Fibroblast of the aortic adventitia (primary cell): Measurements from ENCODE around the gene NEIL1. TPM values are rescaled to one million over a fixed set of nuclear protein-coding genes. Genes with fewer than 3 reads are reported as not detected.
"Not testable (repeated sequence)": the region's sequence is repeated elsewhere in the genome, so short reads cannot be mapped to it uniquely, and the experiment has no call there.

Experiments used
- DNase-seq: peaks from one replicate; pipeline ENCODE4 v3.0.0-alpha.2; 2010; ENCODE audit warnings: low read depth
- H3K4me3 ChIP-seq: 2 replicates; pipeline ENCODE4 v1.5.1; 2011; ENCODE audit warnings: low read depth, mild to moderate bottlenecking, control low read depth, low read length, moderate library complexity
- total RNA-seq: library from RNA; depleted of rRNA; stranded (reverse); fragments of >200 nt; gene quantifications from 2 replicates; pipeline ENCODE4 v1.2.3, GENCODE V29; 2012; ENCODE audit warnings: low replicate concordance
- TF ChIP-seq, protein P1 (sequence below): IDR thresholded peaks from 2 replicates; pipeline ENCODE4 v1.5.1; 2011; ENCODE audit warnings: mild to moderate bottlenecking, low read length, control low read depth, inconsistent platforms; ENCODE audit not compliant: insufficient read depth

Gene NEIL1
- total RNA-seq, 1 donor: 3.5 TPM

GRCh38 chr15:75367913-75368688 is 21.3 kb downstream of the NEIL1 start, which contains the start of gene MAN2C1:
MAN2C1 (minus strand) TSS chr15:75368607; CDS start chr15:75368583, 24 bp downstream.
- TF ChIP-seq, protein P1, sequence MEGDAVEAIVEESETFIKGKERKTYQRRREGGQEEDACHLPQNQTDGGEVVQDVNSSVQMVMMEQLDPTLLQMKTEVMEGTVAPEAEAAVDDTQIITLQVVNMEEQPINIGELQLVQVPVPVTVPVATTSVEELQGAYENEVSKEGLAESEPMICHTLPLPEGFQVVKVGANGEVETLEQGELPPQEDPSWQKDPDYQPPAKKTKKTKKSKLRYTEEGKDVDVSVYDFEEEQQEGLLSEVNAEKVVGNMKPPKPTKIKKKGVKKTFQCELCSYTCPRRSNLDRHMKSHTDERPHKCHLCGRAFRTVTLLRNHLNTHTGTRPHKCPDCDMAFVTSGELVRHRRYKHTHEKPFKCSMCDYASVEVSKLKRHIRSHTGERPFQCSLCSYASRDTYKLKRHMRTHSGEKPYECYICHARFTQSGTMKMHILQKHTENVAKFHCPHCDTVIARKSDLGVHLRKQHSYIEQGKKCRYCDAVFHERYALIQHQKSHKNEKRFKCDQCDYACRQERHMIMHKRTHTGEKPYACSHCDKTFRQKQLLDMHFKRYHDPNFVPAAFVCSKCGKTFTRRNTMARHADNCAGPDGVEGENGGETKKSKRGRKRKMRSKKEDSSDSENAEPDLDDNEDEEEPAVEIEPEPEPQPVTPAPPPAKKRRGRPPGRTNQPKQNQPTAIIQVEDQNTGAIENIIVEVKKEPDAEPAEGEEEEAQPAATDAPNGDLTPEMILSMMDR: peak; percentile 78
- DNase-seq: peak; percentile 91
- H3K4me3 ChIP-seq: peak within 1 kb of the TSS; percentile 83

GRCh38 chr15:75368689-75369239 is 21.9 kb downstream of the NEIL1 start:
- TF ChIP-seq, protein P1: no peak
- no peak for DNase-seq
- H3K4me3 ChIP-seq: peak overlapping the region; percentile 83

GRCh38 chr15:75369897-75370581 is 23.2 kb downstream of the NEIL1 start:
- H3K4me3 ChIP-seq: no peak overlapping the region
- TF ChIP-seq, protein P1: no peak
- no peak for DNase-seq

DNA sequence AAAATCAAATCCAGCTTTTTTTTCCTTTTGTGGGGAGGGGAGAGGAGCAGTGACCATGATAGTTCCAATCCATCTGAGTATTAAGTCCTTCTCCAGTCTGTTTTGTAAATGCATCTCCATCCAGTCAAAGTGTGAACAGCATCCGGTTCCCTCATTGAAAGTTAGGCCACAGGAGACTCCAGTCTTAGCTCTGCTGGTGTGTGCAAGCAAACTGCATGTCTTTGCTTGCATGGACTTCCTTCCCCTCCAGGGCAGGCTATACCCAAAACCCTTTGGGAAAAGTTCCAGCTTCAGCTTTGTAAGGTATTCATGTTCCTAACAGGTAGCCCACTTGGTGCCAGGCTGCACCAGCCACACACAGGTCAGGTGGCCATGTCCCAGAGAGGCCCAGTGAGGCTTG is 24.6 kb downstream of the NEIL1 start:
- no peak overlapping the region for H3K4me3 ChIP-seq
- no peak for DNase-seq
- TF ChIP-seq, protein P1: no peak

GRCh38 chr15:75371901-75372688 is 25.3 kb downstream of the NEIL1 start:
- DNase-seq: no peak
- TF ChIP-seq, protein P1: no peak
- H3K4me3 ChIP-seq: no peak overlapping the region

GRCh38 chr15:75380773-75381172 is 33.9 kb downstream of the NEIL1 start:
- TF ChIP-seq, protein P1: no peak
- H3K4me3 ChIP-seq: no peak overlapping the region
- no peak for DNase-seq

GRCh38 chr15:75383986-75384385 is 37.1 kb downstream of the NEIL1 start:
- not testable (repeated sequence) for H3K4me3 ChIP-seq, DNase-seq
